ENCODE measurements around the gene RWDD4. TPM values are rescaled to one million over a fixed set of nuclear protein-coding genes. Genes with fewer than 3 reads are reported as not detected.

Gene RWDD4
- total RNA-seq, result 10 to 100 TPM; 15.1 to 33.9 (median 26.0) TPM

DNA sequence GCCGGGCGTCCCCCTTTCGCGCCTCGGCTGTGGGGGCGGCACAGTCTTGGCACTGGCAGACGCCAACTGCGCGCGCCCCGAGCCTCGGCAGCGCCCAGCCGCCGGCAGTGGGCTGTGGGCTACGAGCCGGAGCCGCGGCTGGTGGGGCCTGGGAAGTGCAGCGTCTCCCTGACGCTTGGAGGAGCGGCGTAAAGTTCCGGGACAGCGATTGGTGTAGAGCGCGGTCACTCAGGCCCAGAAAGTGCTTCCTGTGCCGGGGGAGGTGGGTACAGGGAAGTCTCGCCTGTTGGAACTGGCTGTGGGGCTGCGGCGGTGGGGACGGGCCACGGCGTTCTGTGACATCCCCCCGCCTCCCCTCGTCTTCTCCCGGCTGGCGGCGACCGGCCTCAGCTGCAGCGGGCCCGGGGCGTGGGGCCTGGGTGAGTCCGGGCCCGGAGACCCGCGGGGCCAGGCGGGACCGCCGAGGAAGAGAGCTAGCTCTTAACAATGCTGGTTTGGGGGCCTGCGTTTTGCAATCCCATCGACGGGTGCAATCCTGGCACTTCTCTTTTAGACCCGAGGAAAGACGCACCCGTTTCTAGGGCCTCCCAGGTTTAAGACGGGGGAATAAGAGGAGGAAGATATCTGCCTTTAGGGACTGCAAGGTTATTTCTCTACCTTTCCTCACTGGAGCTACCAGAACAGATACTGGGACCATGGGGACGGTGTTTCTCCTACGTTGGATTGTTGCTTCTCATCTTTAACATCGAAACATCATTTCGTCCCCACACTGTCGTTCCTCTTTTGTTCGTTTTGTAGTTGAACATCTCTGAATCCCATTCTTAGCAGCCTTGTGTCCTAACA, at the start of gene RWDD4, which contains the start of gene TRAPPC11:
RWDD4 (minus strand) TSS at position 157 of the 843 bp plus-strand sequence. CDS start 233 bp downstream, outside the sequence.
TRAPPC11 (plus strand) TSS at position 265 of the 843 bp plus-strand sequence. CDS start 4,575 bp downstream, outside the sequence.
- Histone ChIP-seq H3K4me1 (peaks cover 8 to 37% (median 12%) of the 10 kb centered on the region in 3 donors), H3K4me3 (peak within 1 kb of the TSS; percentile 67 to 94 (median 73)), H3K27me3 (no peaks in the 10 kb centered on the region), H3K27ac (peak within 1 kb of the TSS; percentile 92 to 97 (median 94)), H3K9me3 (no peaks in the 10 kb centered on the region), H3K36me3 (peaks cover 0 to 25% (median 0%) of the 10 kb centered on the region in 3 donors)
- DNase-seq, result peak; percentile 79
- intact Hi-C loops (cut with DNase I), result loop anchor here (5.0 kb wide), 1 partner anchor 152 kb away; the partner anchor contains the start of gene ING2
- 0% methylated on average over 7 to 13 of the region's 63 CpGs for WGBS, 2 donors
- TF ChIP-seq, protein P1, sequence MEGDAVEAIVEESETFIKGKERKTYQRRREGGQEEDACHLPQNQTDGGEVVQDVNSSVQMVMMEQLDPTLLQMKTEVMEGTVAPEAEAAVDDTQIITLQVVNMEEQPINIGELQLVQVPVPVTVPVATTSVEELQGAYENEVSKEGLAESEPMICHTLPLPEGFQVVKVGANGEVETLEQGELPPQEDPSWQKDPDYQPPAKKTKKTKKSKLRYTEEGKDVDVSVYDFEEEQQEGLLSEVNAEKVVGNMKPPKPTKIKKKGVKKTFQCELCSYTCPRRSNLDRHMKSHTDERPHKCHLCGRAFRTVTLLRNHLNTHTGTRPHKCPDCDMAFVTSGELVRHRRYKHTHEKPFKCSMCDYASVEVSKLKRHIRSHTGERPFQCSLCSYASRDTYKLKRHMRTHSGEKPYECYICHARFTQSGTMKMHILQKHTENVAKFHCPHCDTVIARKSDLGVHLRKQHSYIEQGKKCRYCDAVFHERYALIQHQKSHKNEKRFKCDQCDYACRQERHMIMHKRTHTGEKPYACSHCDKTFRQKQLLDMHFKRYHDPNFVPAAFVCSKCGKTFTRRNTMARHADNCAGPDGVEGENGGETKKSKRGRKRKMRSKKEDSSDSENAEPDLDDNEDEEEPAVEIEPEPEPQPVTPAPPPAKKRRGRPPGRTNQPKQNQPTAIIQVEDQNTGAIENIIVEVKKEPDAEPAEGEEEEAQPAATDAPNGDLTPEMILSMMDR (IDR thresholded peaks at IDR 0.05), result peak in 4 of 6 experiments; percentile 14 to 58 (median 44)
- TF ChIP-seq POLR2A (IDR thresholded peaks at IDR 0.05), result peak in 3 of 4 donors; percentile 57 to 96 (median 95)

DNA sequence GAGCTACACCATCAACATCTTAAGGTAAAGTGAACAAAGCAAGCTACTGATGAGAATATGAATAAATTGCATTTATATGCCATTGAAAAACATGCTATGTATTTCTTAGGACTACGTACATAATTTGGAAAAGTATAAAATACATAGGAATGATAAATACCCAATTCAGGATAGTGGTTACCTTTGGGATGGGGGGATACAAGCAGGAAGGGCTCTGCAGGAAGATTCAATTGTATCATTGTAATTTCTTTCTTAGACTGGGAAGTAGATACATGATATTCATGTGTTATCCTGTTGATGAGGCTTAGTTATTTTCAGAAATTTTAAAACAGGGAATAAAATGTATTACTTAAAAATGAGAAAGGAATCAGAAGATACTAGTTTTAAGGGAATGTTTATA, 43.5 kb upstream of the RWDD4 start:
- Histone ChIP-seq H3K4me3 (no peak overlapping the region), H3K4me1 (no peaks in the 10 kb centered on the region), H3K27ac (no peak overlapping the region), H3K36me3 (peaks cover 9 to 95% (median 36%) of the 10 kb centered on the region in 3 donors), H3K27me3 (no peaks in the 10 kb centered on the region), H3K9me3 (no peaks in the 10 kb centered on the region)
- no peak for DNase-seq
- intact Hi-C loops (cut with DNase I), result no loop called here
- 96 to 100% methylated on average over 1 of the region's 1 CpG for WGBS, 2 donors
- no peak for TF ChIP-seq POLR2A (IDR thresholded peaks at IDR 0.05)
- TF ChIP-seq, protein P1 (IDR thresholded peaks at IDR 0.05), result no peak

DNA sequence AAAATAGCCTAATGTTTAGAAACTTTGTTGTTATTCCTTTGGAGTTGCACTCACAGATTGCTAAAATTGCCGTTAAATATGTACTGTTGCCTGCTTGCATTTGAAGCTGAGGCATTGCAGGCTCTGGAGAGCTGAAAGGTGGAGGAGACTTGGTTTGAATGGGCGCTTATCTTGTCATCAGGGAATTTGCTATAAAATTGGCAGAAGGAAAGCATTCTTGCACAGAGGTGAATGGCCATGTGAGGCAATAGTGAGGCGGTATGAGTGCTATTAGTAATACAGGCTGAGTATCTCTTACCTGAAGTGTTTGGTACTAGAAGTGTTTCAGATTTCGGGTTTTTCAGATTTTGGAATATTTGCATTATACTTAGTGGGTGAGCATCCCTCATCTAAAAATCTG, 41.4 kb upstream of the RWDD4 start:
- H3K27me3 ChIP-seq, result no peaks in the 10 kb centered on the region
- H3K9me3 ChIP-seq, result no peaks in the 10 kb centered on the region
- WGBS, 2 donors, result 97 to 98% methylated on average over 4 of the region's 4 CpGs
- TF ChIP-seq, protein P1 (IDR thresholded peaks at IDR 0.05), result no peak
- no peak for TF ChIP-seq POLR2A (IDR thresholded peaks at IDR 0.05)
- DNase-seq, result no peak
- no peaks in the 10 kb centered on the region for H3K4me1 ChIP-seq
- peaks cover 5 to 95% (median 28%) of the 10 kb centered on the region in 3 donors for H3K36me3 ChIP-seq
- intact Hi-C loops (cut with DNase I), result no loop called here
- H3K27ac ChIP-seq, result no peak overlapping the region
- H3K4me3 ChIP-seq, result no peak overlapping the region

DNA sequence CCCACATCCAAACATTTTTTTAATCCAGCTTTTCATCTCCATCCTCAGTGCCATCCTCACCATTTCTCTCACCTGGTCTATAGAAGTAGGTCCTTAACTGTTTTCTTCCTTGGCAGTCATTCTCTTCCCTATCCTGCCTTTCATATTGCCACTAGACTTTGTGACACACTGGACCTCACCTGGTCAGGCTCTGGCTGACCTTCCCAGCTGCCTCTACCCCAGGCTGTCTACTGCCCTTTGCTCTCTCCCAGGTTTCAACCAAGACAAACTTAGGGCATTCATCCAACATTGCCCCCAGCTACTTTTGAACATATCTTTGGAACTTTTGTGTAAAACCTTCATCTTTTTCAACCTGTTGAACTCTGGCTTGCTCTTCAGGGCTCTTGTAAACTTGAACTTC, 39.9 kb upstream of the RWDD4 start:
- H3K4me1 ChIP-seq, result no peaks in the 10 kb centered on the region
- no peak overlapping the region for H3K27ac ChIP-seq
- H3K27me3 ChIP-seq, result no peaks in the 10 kb centered on the region
- no peaks in the 10 kb centered on the region for H3K9me3 ChIP-seq
- no peak overlapping the region for H3K4me3 ChIP-seq
- intact Hi-C loops (cut with DNase I), result no loop called here
- TF ChIP-seq, protein P1 (IDR thresholded peaks at IDR 0.05), result no peak
- no peak for TF ChIP-seq POLR2A (IDR thresholded peaks at IDR 0.05)
- no peak for DNase-seq
- peaks cover 9 to 97% (median 30%) of the 10 kb centered on the region in 3 donors for H3K36me3 ChIP-seq

DNA sequence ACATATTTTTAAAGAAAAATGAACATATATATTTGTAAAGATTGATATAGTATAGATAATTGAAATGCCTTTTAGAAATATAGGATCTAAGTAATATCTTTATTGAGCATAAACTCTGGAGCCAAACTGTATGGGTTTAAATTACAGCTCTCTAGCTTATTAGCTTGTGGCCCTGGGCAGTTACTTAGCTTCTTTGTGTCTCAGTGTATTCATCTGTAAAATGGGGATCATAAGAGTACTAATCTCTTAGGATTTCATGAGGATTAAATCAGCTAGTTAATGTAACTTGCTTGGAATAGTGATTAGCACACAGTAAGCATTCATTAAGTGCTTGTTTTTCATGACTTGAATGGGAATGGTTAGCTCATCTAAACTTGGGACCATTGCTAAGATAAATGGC, 32.9 kb upstream of the RWDD4 start:
- H3K27ac ChIP-seq, result no peak overlapping the region
- intact Hi-C loops (cut with DNase I), result no loop called here
- H3K36me3 ChIP-seq, result peaks cover 12 to 99% (median 15%) of the 10 kb centered on the region in 3 donors

More for the DNA sequence above, 32.9 kb upstream of the RWDD4 start:
- no peak overlapping the region for H3K4me3 ChIP-seq
- no peaks in the 10 kb centered on the region for H3K27me3 ChIP-seq
- no peak for DNase-seq
- no peak for TF ChIP-seq POLR2A (IDR thresholded peaks at IDR 0.05)
- TF ChIP-seq, protein P1 (IDR thresholded peaks at IDR 0.05), result no peak
- no peaks in the 10 kb centered on the region for H3K4me1 ChIP-seq
- no peaks in the 10 kb centered on the region for H3K9me3 ChIP-seq

Measured in esophagus squamous epithelium (tissue), 5 donors.